DOHH2 (cell line): ENCODE results near the gene MUC6.

Source experiments
- CTCF ChIP-seq: fragments of 200-600 bp; sonication (generic); IDR thresholded peaks from one replicate; pipeline ENCODE4 v1.5.1; 2014; ENCODE audit warnings: antibody characterized with exemption, mild to moderate bottlenecking, low read depth, low read length; ENCODE audit not compliant: poor library complexity, severe bottlenecking
- EZH2phosphoT487 ChIP-seq: fragments of 200-600 bp; sonication (generic); IDR thresholded peaks from 2 replicates; pipeline ENCODE4 v1.6.1; 2017; ENCODE audit warnings: borderline replicate concordance, mild to moderate bottlenecking, antibody characterized with exemption, low read length, moderate library complexity, mixed read lengths

GRCh38 chr11:1069740-1070139 lies 33.2 kb upstream of the MUC6 start:
- TF ChIP-seq CTCF (no peak), EZH2phosphoT487 (no peak)
